GM13976 (cell line): ENCODE data around the gene RAB44.

ENCODE experiments used
- DNase-seq: peaks from one replicate; pipeline ENCODE4 v3.0.0; 2012; ENCODE audit warnings: low spot score
- CTCF ChIP-seq: IDR thresholded peaks from 2 replicates; pipeline ENCODE4 v1.5.1; 2012; ENCODE audit warnings: borderline replicate concordance, mild to moderate bottlenecking; ENCODE audit not compliant: insufficient read depth; ENCODE audit errors: extremely low read depth, missing control alignments, control extremely low read depth
- in situ Hi-C: fragments of 300-500 bp; cut with MboI; formaldehyde crosslinking; loops from one replicate; pipeline ENCODE4 v1.12.0; 2022; ENCODE audit warnings: low sequenced_read_pairs, mixed read lengths, inconsistent platforms; ENCODE audit not compliant: unreplicated experiment

Gene RAB44

GRCh38 chr6:36694616-36695015, 3.0 kb upstream of the RAB44 start:
- DNase-seq: no peak
- no peak for TF ChIP-seq CTCF
- in situ Hi-C loops: no loop called here

- in situ Hi-C loops: no loop called here
- no peak for TF ChIP-seq CTCF
- DNase-seq: no peak
These were observed 2.2 kb upstream of the RAB44 start for GRCh38 chr6:36695414-36695813.

GRCh38 chr6:36698196-36698595, 570 bp downstream of the RAB44 start:
- in situ Hi-C loops: no loop called here
- no peak for TF ChIP-seq CTCF
- no peak for DNase-seq

GRCh38 chr6:36698871-36699271, 1.2 kb downstream of the RAB44 start:
- no peak for DNase-seq
- TF ChIP-seq CTCF: no peak
- in situ Hi-C loops: no loop called here

GRCh38 chr6:36699348-36699747, 1.7 kb downstream of the RAB44 start:
- in situ Hi-C loops: no loop called here

GRCh38 chr6:36700071-36700812, 2.6 kb downstream of the RAB44 start:
- no peak for DNase-seq
- no peak for TF ChIP-seq CTCF

More at GRCh38 chr6:36699348-36699747, 1.7 kb downstream of the RAB44 start:
- no peak for TF ChIP-seq CTCF
- DNase-seq: no peak

GRCh38 chr6:36700831-36701230, 3.2 kb downstream of the RAB44 start:
- in situ Hi-C loops: no loop called here
- no peak for DNase-seq
- TF ChIP-seq CTCF: no peak

More at GRCh38 chr6:36700071-36700812, 2.6 kb downstream of the RAB44 start:
- in situ Hi-C loops: no loop called here
